ENCODE results near the gene ARHGAP8. TPM values are rescaled to one million over a fixed set of nuclear protein-coding genes. Genes with fewer than 3 reads are reported as not detected.

The ARHGAP8 gene
- total and polyA plus RNA-seq, 2 experiments from 2014 or later, result 62.8 to 64.9 TPM

GRCh38 chr22:44834065-44834464 lies 81.7 kb downstream of the ARHGAP8 start (continued):
- TF ChIP-seq ZNF462 (CRISPR knock-in tag; IDR thresholded peaks at IDR 0.05), result no peak
- TF ChIP-seq ZNF114 (CRISPR knock-in tag; IDR thresholded peaks at IDR 0.05), result no peak

- ATAC-seq (peak; percentile 76), DNase-seq (ENCODE audit: low spot score) (peak; percentile 41)
- H2AFZ ChIP-seq, result no peak overlapping the region
- peaks cover 9% of the 10 kb centered on the region for H4K20me1 ChIP-seq (replicated peaks; ENCODE audit: insufficient read depth)
- no peak overlapping the region for H3K4me2 ChIP-seq
- Mint-ChIP-seq H3K27me3 (ENCODE audit: insufficient read depth, low read depth, poor library complexity) (peaks cover 10% of the 10 kb centered on the region), H3K9me3 (peaks cover 18% of the 10 kb centered on the region), H3K4me3 (no peak overlapping the region), H3K36me3 (ENCODE audit: low read depth) (peaks cover 37% of the 10 kb centered on the region), H3K4me1 (peaks cover 24% of the 10 kb centered on the region), H3K27ac (no peak overlapping the region)
- H3K27ac ChIP-seq (ENCODE audit: low read depth), result no peak overlapping the region
- no peaks in the 10 kb centered on the region for H3K79me2 ChIP-seq (replicated peaks; ENCODE audit: insufficient read depth)
- peaks cover 4% of the 10 kb centered on the region for H3K4me1 ChIP-seq (ENCODE audit: insufficient read depth)
- H3F3A ChIP-seq (replicated peaks; ENCODE audit: low read depth), result 0 out of 2 replicates have a peak, but pooled peaks cover 2% of the 10 kb centered on the region
- no peak overlapping the region for H3K4me3 ChIP-seq
- no peaks in the 10 kb centered on the region for H3K9me2 ChIP-seq (ENCODE audit: insufficient read depth)
- H3K36me3 ChIP-seq (ENCODE audit: insufficient read depth), result peaks cover 9% of the 10 kb centered on the region
- no peaks in the 10 kb centered on the region for H3K27me3 ChIP-seq (ENCODE audit: insufficient read depth)
- TF ChIP-seq STAT1 (IDR thresholded peaks at IDR 0.05; ENCODE audit: unreplicated experiment) (no peak), CTCF (conservative IDR thresholded peaks at IDR 0.05; ENCODE audit: low read depth in 2 of 2) (no peak), REST (IDR thresholded peaks at IDR 0.05; ENCODE audit: unreplicated experiment) (no peak), ZNF114 (CRISPR knock-in tag; IDR thresholded peaks at IDR 0.05) (no peak), POLR2AphosphoS5 (IDR thresholded peaks at IDR 0.05; ENCODE audit: low read depth) (no peak), ETS1 (IDR thresholded peaks at IDR 0.05) (no peak)
Observed at GRCh38 chr22:44837481-44837880, 85.1 kb downstream of the ARHGAP8 start.
